DND-41 (cell line): ENCODE data around the gene ANTXR2.
A peak's percentile ranks its signal among the peaks of the same experiment; 100 is the strongest.

Experiments used
- ATAC-seq: fragments of 200-7000 bp; cut with Tn5 transposase; 3 replicates; pipeline ENCODE4 v1.9.1; 2021; ENCODE audit warnings: low read depth; ENCODE audit not compliant: insufficient read depth
- DNase-seq: peaks from one replicate; pipeline ENCODE4 v3.0.0-alpha.2; 2020
- H2AFZ ChIP-seq: 2 replicates; pipeline ENCODE4 v1.6.0; 2012; ENCODE audit warnings: low read depth, low read length
- H3K27ac ChIP-seq: 2 replicates; pipeline ENCODE4 v1.5.1; 2012; ENCODE audit warnings: low read length, inconsistent platforms
- H3K27me3 ChIP-seq: fragments of 200-600 bp; sonication (generic); 2 replicates; pipeline ENCODE4 v1.6.0; 2012; ENCODE audit warnings: low read length, mild to moderate bottlenecking, inconsistent platforms; ENCODE audit not compliant: insufficient read depth, poor library complexity
- H3K36me3 ChIP-seq: 2 replicates; pipeline ENCODE4 v1.5.1; 2012; ENCODE audit warnings: low read length, inconsistent platforms; ENCODE audit not compliant: insufficient read depth
- H3K4me1 ChIP-seq: 2 replicates; pipeline ENCODE4 v1.5.1; 2012; ENCODE audit warnings: mild to moderate bottlenecking, low read length; ENCODE audit not compliant: insufficient read depth
- H3K4me2 ChIP-seq: 2 replicates; pipeline ENCODE4 v1.6.0; 2012; ENCODE audit warnings: mild to moderate bottlenecking, moderate library complexity, low read length, inconsistent platforms; ENCODE audit not compliant: insufficient read depth
- H3K4me3 ChIP-seq, 2 experiments: fragments of 200-600 bp in 1 of 2; shearing (Covaris generic) in 1 of 2; 2 replicates each; pipeline ENCODE4 v1.5.1; 2012 to 2016; ENCODE audit warnings: inconsistent platforms in 2 of 2, low read length in 2 of 2, mild to moderate bottlenecking in 2 of 2, low read depth in 1 of 2, moderate library complexity in 1 of 2
- H3K79me2 ChIP-seq: 2 replicates; pipeline ENCODE4 v1.6.0; 2012; ENCODE audit warnings: low read length, inconsistent platforms; ENCODE audit not compliant: insufficient read depth
- H3K9ac ChIP-seq: 2 replicates; pipeline ENCODE4 v1.6.0; 2012; ENCODE audit warnings: low read depth, mild to moderate bottlenecking, inconsistent platforms, low read length, moderate library complexity
- H3K9me3 ChIP-seq: 2 replicates; pipeline ENCODE4 v1.5.1; 2012; ENCODE audit warnings: low read length, moderate library complexity, mild to moderate bottlenecking, inconsistent platforms; ENCODE audit not compliant: insufficient read depth, severe bottlenecking
- H4K20me1 ChIP-seq: 2 replicates; pipeline ENCODE4 v1.6.0; 2012; ENCODE audit warnings: low read length; ENCODE audit not compliant: insufficient read depth
- EZH2 ChIP-seq: IDR thresholded peaks from 3 replicates; pipeline ENCODE4 v1.6.1; 2012; ENCODE audit warnings: borderline replicate concordance, low read depth, mild to moderate bottlenecking, moderate library complexity, low read length, inconsistent platforms; ENCODE audit not compliant: severe bottlenecking
- TF ChIP-seq, protein P1 (sequence below): IDR thresholded peaks from 2 replicates; pipeline ENCODE4 v1.5.1; 2012; ENCODE audit warnings: borderline replicate concordance, low read length, moderate library complexity, mild to moderate bottlenecking; ENCODE audit not compliant: poor library complexity, severe bottlenecking; ENCODE audit errors: extremely low read depth

Gene ANTXR2

DNA sequence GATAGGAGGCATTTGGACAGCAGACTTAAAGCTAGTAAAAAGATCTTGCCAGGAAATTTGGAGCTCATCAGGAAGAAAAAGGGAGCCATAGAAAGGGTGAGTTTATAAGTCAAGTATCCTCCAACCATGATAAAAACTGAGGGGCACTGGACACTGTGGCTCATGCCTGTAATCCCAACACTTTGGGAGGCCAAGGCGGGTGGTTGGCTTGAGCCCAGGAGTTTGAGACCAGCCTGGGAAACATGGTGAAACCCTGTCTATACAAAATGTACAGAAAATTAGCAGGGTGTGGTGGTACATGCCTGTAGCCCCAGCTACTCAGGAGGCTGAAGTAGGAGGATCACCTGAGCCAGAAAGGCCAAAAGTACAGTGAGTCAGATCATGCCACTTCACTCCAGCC lies 48.7 kb downstream of the ANTXR2 start:
- Histone ChIP-seq H2AFZ (no peak overlapping the region), H3K36me3 (peaks cover 72% of the 10 kb centered on the region), H3K4me2 (no peak overlapping the region), H4K20me1 (no peaks in the 10 kb centered on the region), H3K79me2 (no peaks in the 10 kb centered on the region), H3K9ac (no peak overlapping the region), H3K27me3 (no peaks in the 10 kb centered on the region), H3K27ac (peak overlapping the region; percentile 19; the same call in 1 of the 2 replicates), H3K4me1 (peaks cover 8% of the 10 kb centered on the region), H3K9me3 (no peaks in the 10 kb centered on the region), H3K4me3 (no peak overlapping the region)
- ATAC-seq, result no peak
- TF ChIP-seq, protein P1, sequence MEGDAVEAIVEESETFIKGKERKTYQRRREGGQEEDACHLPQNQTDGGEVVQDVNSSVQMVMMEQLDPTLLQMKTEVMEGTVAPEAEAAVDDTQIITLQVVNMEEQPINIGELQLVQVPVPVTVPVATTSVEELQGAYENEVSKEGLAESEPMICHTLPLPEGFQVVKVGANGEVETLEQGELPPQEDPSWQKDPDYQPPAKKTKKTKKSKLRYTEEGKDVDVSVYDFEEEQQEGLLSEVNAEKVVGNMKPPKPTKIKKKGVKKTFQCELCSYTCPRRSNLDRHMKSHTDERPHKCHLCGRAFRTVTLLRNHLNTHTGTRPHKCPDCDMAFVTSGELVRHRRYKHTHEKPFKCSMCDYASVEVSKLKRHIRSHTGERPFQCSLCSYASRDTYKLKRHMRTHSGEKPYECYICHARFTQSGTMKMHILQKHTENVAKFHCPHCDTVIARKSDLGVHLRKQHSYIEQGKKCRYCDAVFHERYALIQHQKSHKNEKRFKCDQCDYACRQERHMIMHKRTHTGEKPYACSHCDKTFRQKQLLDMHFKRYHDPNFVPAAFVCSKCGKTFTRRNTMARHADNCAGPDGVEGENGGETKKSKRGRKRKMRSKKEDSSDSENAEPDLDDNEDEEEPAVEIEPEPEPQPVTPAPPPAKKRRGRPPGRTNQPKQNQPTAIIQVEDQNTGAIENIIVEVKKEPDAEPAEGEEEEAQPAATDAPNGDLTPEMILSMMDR, result no peak
- no peak for TF ChIP-seq EZH2
- DNase-seq, result no peak

DNA sequence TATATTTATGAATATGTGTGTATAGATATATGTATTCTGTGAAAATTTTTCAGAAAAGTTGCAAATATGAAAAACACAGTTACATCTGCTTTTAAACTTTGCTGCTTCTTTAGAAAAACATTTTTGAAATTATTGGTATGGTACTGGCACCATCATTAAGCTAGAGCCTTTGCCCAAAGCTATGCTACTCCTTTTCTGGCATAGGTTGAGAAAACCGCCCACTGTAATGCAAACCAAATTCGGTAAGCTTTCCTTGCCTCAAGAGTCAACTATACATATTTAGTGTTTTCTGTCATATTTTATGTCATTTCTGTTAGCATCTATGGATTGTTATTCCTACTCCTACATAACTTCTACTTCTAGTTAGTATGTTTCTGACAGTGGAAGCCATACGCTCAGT lies 50.7 kb downstream of the ANTXR2 start:
- H3K4me1 ChIP-seq, result peaks cover 28% of the 10 kb centered on the region
- H3K36me3 ChIP-seq, result peaks cover 54% of the 10 kb centered on the region

DNA sequence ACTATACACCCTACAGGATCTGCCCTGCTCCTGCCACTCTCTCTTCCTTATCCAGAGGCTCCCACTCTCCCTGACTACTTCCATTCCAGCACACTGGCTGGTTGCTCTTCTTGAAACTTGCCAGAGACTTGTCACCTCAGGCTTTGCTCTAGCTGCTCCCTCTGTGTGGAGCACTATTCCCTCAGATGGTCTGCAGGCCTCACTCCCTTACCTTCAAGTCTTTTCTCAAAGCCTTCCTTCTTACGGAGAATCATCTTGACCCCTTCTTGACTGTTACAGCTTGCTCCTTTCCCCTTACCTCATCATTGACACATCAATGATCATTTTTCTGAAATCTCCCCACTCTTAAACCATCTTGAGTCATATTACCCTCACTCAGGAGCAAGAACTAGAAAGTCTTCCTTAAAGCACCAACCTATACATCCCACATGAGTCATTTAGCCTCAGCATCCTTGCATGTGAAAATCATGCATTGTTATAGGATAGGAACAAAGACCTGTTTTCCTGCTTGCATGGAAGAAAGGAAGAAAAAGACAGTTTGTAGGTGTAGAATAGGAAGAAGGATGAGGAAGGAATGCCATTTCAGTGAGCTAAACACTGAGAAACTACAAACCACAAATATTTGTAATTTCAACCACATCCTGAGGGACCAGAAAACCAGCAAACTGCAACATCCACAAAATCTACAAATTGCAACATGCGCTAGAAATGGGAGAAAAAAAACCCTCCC lies 55.7 kb downstream of the ANTXR2 start:
- TF ChIP-seq EZH2, result no peak
- TF ChIP-seq, protein P1, result peak; percentile 23
- Histone ChIP-seq H3K4me2 (peak overlapping the region; percentile 47), H3K9ac (peak overlapping the region; percentile 48), H3K4me1 (peaks cover 69% of the 10 kb centered on the region), H3K27ac (peak overlapping the region; percentile 93), H2AFZ (peak overlapping the region; percentile 34), H3K27me3 (no peaks in the 10 kb centered on the region), H3K79me2 (peaks cover 12% of the 10 kb centered on the region), H4K20me1 (no peaks in the 10 kb centered on the region), H3K9me3 (no peaks in the 10 kb centered on the region), H3K36me3 (peaks cover 36% of the 10 kb centered on the region), H3K4me3 (peak overlapping the region in 1 of 2 experiments; percentile 22; a peak in 1 of 4 replicates)
- ATAC-seq (peak; percentile 78), DNase-seq (peak; percentile 53)

More for the DNA sequence above, 50.7 kb downstream of the ANTXR2 start:
- Histone ChIP-seq H3K4me2 (no peak overlapping the region), H4K20me1 (no peaks in the 10 kb centered on the region), H2AFZ (no peak overlapping the region), H3K9ac (no peak overlapping the region), H3K27ac (peak overlapping the region; percentile 46; the same call in 1 of the 2 replicates), H3K9me3 (no peaks in the 10 kb centered on the region), H3K79me2 (no peaks in the 10 kb centered on the region), H3K4me3 (no peak overlapping the region), H3K27me3 (no peaks in the 10 kb centered on the region)
- no peak for DNase-seq
- ATAC-seq, result no peak
- TF ChIP-seq, protein P1, result no peak
- no peak for TF ChIP-seq EZH2
